K562 (cell line): ENCODE measurements around the gene CFAP251. TPM values are rescaled to one million over a fixed set of nuclear protein-coding genes. Genes with fewer than 3 reads are reported as not detected.

Experiments used
- ATAC-seq: fragments of 200-7000 bp; cut with Tn5 transposase; 3 replicates; pipeline ENCODE4 v1.9.1; 2020; ENCODE audit warnings: moderate library complexity
- BruUV-seq: library from RNA; stranded (reverse); fragments of 400-500 nt; replicated peaks from 2 replicates; lab custom pipeline; 2021; lab: Mats Ljungman, UMichigan
- CTCF ChIA-PET: fragments of 300-600 bp; formaldehyde crosslinking; extraction: SDS; loops from one replicate; lab custom pipeline; 2021; ENCODE audit warnings: low intra/inter-chr PET ratio; lab: Yijun Ruan, JAX
- POLR2A ChIA-PET: fragments of 300-600, 350-650 bp; sonication (Branson Sonifier 250); formaldehyde crosslinking; extraction: SDS; loops from one replicate; lab custom pipeline; 2021; ENCODE audit warnings: antibody characterized with exemption, inconsistent platforms; lab: Yijun Ruan, JAX
- DNase-seq, 4 experiments: peaks; one replicate each; pipeline versions ENCODE4 v3.0.0 to v3.0.0-alpha.2; 2011 to 2018; ENCODE audit warnings: low spot score in 3 of 4, mixed read lengths in 3 of 4; ENCODE audit errors: extremely low read depth in 1 of 4
- FAIRE-seq: peaks from 2 replicates; lab custom pipeline; 2011; peaks lifted over from hg19 to GRCh38; lab: Jason Lieb, UNC
- H2AFZ ChIP-seq: 2 replicates; pipeline ENCODE4 v1.6.0; 2011; ENCODE audit warnings: low read depth, low read length, control low read depth, inconsistent platforms
- H3K27ac ChIP-seq: fragments of 200-600 bp; 3 replicates; pipeline ENCODE4 v1.8.0; 2011; ENCODE audit warnings: low read depth, mild to moderate bottlenecking, control low read depth, inconsistent platforms, low read length, moderate library complexity, mixed read lengths; ENCODE audit errors: extremely low read depth
- H3K27me3 ChIP-seq, 2 experiments: fragments of 300-600 bp in 1 of 2; 2 replicates in 1 of 2; 3 replicates in 1 of 2; pipeline versions ENCODE4 v1.6.0 to v1.8.0; 2011; ENCODE audit warnings: inconsistent platforms in 2 of 2, low read length in 2 of 2, mild to moderate bottlenecking in 1 of 2, mixed read lengths in 1 of 2, moderate library complexity in 1 of 2; ENCODE audit not compliant: control insufficient read depth in 2 of 2, insufficient read depth in 2 of 2
- H3K36me3 ChIP-seq: fragments of 300-600 bp; 3 replicates; pipeline ENCODE4 v1.8.0; 2011; ENCODE audit warnings: mild to moderate bottlenecking, low read length, inconsistent platforms; ENCODE audit not compliant: control insufficient read depth, insufficient read depth
- H3K4me1 ChIP-seq, 2 experiments: fragments of 200-600 bp in 1 of 2; replicated peaks in 1 of 2; 2 replicates in 1 of 2; 3 replicates in 1 of 2; pipeline versions ENCODE4 v1.5.1 to v1.8.0; 2011; ENCODE audit warnings: inconsistent platforms in 2 of 2, low read length in 2 of 2, mild to moderate bottlenecking in 1 of 2, mixed read lengths in 1 of 2, moderate library complexity in 1 of 2; ENCODE audit not compliant: control insufficient read depth in 2 of 2, insufficient read depth in 2 of 2
- H3K4me2 ChIP-seq: 2 replicates; pipeline ENCODE4 v1.6.1; 2011; ENCODE audit warnings: low read length, control low read depth, inconsistent platforms, mixed read lengths; ENCODE audit not compliant: insufficient read depth
- H3K4me3 ChIP-seq: fragments of 200-600 bp; sonication (generic), shearing (Covaris generic); 2 replicates; pipeline ENCODE4 v1.5.1; 2016; ENCODE audit warnings: control low read depth, inconsistent platforms
- H3K79me2 ChIP-seq: fragments of 200-600 bp; 3 replicates; pipeline ENCODE4 v1.8.0; 2011; ENCODE audit warnings: low read length, inconsistent platforms; ENCODE audit not compliant: control insufficient read depth, insufficient read depth
- H3K9ac ChIP-seq, 2 experiments: 2 replicates each; pipeline versions ENCODE4 v1.6.0 to v1.6.1; 2011; ENCODE audit warnings: low read depth in 2 of 2, low read length in 2 of 2, control low read depth in 1 of 2, inconsistent platforms in 1 of 2, mild to moderate bottlenecking in 1 of 2, mixed read lengths in 1 of 2; ENCODE audit not compliant: insufficient read depth in 1 of 2
- H3K9me1 ChIP-seq: one replicate; pipeline ENCODE4 v1.6.0; 2011; ENCODE audit warnings: inconsistent platforms, mild to moderate bottlenecking, low read length, moderate library complexity; ENCODE audit not compliant: control insufficient read depth, insufficient read depth
- H3K9me3 ChIP-seq: replicated peaks from 2 replicates; pipeline ENCODE4 v1.5.1; 2011; ENCODE audit warnings: low read depth, low read length, inconsistent platforms; ENCODE audit not compliant: control insufficient read depth, insufficient read depth
- H4K20me1 ChIP-seq: replicated peaks from 2 replicates; pipeline ENCODE4 v1.6.1; 2011; ENCODE audit warnings: low read length, inconsistent platforms, mixed read lengths; ENCODE audit not compliant: control insufficient read depth, insufficient read depth
- EGR1 ChIP-seq: fragments of 450-650 bp; conservative IDR thresholded peaks from 2 replicates; pipeline ENCODE4 v1.6.1; 2017; ENCODE audit warnings: mild to moderate bottlenecking
- KDM5B ChIP-seq: fragments of 200-600 bp; sonication (generic); IDR thresholded peaks from 2 replicates; pipeline ENCODE4 v1.6.1; 2012; ENCODE audit warnings: low read depth, mild to moderate bottlenecking, moderate library complexity, low read length, control low read depth, inconsistent platforms; ENCODE audit not compliant: insufficient replicate concordance
- NFE2 ChIP-seq: IDR thresholded peaks from 2 replicates; pipeline ENCODE4 v1.6.1; 2014; ENCODE audit warnings: antibody characterized with exemption, low read depth
- PHF8 ChIP-seq: fragments of 200-600 bp; sonication (generic); IDR thresholded peaks from 2 replicates; pipeline ENCODE4 v1.6.1; 2012; ENCODE audit warnings: mixed run types, mild to moderate bottlenecking, inconsistent platforms, low read length, moderate library complexity, borderline replicate concordance
- WGBS: fragments of 100-300 bp; shearing (Covaris generic); methylation state at CpG from one replicate; pipeline ENCODE4 v1.1.6; 2016; ENCODE audit warnings: low coverage, mixed read lengths; ENCODE audit not compliant: insufficient coverage; ENCODE audit errors: missing lambda C conversion rate; 5-methylcytosine and 5-hydroxymethylcytosine counted together
- in situ Hi-C: fragments of 300-500 bp; cut with MboI; formaldehyde crosslinking; loops from 4 replicates; pipeline ENCODE4 v1.15.0; 2018; ENCODE audit warnings: inconsistent platforms, mixed read lengths
- intact Hi-C: fragments of 100-400 bp; cut with micrococcal nuclease; formaldehyde crosslinking; loops from 2 replicates; pipeline ENCODE4 v1.14.2; 2022
- polyA plus RNA-seq, 8 experiments: library from polyadenylated mRNA; depleted of rRNA in 4 of 8; stranded (reverse) in 5 of 8; unstranded in 3 of 8; fragments of >200 nt; fragmentation: Nextera tagmentation in 2 of 8; fragmentation: Illumina TruSeq in 1 of 8; extraction: Ambion mirVana in 2 of 8; extraction: Trizol in 1 of 8; gene quantifications; 2 replicates each; pipeline versions ENCODE4 v1.2.1 to v1.2.3, GENCODE V29; 2011 to 2014; ENCODE audit warnings: inconsistent platforms in 1 of 8, missing spikeins in 1 of 8
- total RNA-seq, 7 experiments: library from RNA; depleted of rRNA in 6 of 7; stranded (reverse); fragments of >200 nt in 6 of 7; fragmentation: Illumina TruSeq in 2 of 7; extraction: Trizol in 2 of 7; gene quantifications; 2 replicates each; pipeline versions ENCODE4 v1.2.1 to v1.2.3, GENCODE V29; 2011 to 2021; ENCODE audit warnings: low replicate concordance in 1 of 7

Gene CFAP251
- total and polyA plus RNA-seq, 9 of the 15 experiments (the other 6 are each of a cell fraction or from before 2014, with no cell fraction given): 16.6 to 31.0 (median 19.1) TPM

GRCh38 chr12:122028905-122029560 is 110.6 kb downstream of the CFAP251 start:
- CTCF ChIA-PET: no interaction called here
- ATAC-seq (no peak), DNase-seq (no peak), FAIRE-seq (no peak)
- no peaks in the 10 kb centered on the region for H3K27me3 ChIP-seq
- H3K9me3 ChIP-seq: no peaks in the 10 kb centered on the region
- no peak overlapping the region for H2AFZ ChIP-seq
- peaks cover 78% of the 10 kb centered on the region for H3K79me2 ChIP-seq
- no peak for TF ChIP-seq NFE2
- TF ChIP-seq PHF8: no peak
- BruUV-seq: no TSS peak
- POLR2A ChIA-PET: interaction anchor here (0.6 kb wide), 1 partner anchor 77 kb away, joined by 3 read pairs; no protein-coding TSS in a partner anchor
- peaks cover 9% of the 10 kb centered on the region; the same call in 1 of the 2 replicates for H4K20me1 ChIP-seq
- H3K4me3 ChIP-seq: no peak overlapping the region
- intact Hi-C loops: no loop called here
- peak overlapping the region in 1 of 2 experiments; percentile 53; a peak in 2 of 4 replicates for H3K9ac ChIP-seq
- H3K27ac ChIP-seq: no peak overlapping the region
- peaks cover 8% of the 10 kb centered on the region for H3K9me1 ChIP-seq
- in situ Hi-C loops: no loop called here
- 85% methylated on average over 21 of the region's 23 CpGs for WGBS
- H3K36me3 ChIP-seq: peaks cover 12% of the 10 kb centered on the region; the same call in 1 of the 3 replicates
- no peak overlapping the region for H3K4me2 ChIP-seq
- H3K4me1 ChIP-seq: peaks cover 6 to 43% of the 10 kb centered on the region in 2 experiments

DNA sequence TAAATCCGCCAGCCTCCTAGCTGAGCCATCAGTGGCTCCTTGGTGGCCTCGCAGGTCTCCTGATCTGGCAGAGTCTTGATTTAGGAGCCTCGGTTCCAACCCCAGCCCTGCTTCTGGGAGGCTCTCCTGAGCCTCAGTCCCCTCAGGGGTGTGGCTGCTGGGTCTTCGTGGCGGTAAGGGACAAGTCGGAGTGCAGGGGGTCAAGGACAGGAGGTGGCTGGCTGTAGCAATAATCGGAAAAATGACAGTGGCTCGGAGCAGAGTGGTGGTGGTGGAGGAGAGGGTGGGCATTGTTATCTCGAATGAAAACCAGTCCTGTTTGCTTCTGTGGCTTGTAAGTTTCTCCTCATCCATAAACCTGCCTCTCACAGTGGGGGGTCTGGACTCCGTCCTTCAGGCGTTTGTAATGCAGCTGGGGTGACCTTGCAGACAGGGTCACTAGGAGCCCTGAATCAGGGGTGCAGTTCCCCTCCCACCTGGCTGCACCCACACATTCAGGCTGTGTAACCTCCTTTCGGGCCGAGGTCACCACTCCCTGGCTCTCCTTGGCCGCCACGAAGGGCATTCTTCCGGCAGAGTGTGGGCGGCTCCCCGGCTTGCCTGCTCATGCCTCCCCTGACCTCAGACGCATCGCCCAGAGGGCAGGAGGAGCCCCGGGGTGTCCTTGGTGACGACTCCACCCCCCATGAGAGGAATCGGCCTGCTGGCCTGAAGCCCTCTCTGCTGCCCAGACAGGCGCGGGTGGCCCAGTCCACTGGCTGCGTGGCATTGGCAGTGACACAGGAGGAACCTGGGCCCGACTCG is 111.4 kb downstream of the CFAP251 start:
- peaks cover 15% of the 10 kb centered on the region; the same call in 1 of the 3 replicates for H3K36me3 ChIP-seq
- H3K27me3 ChIP-seq: no peaks in the 10 kb centered on the region
- H3K27ac ChIP-seq: no peak overlapping the region
- ATAC-seq (no peak), DNase-seq (peak in 2 of 4 experiments; percentile 29 to 35), FAIRE-seq (no peak)
- WGBS: 72% methylated on average over 28 of the region's 28 CpGs
- no peak overlapping the region for H2AFZ ChIP-seq
- peaks cover 70% of the 10 kb centered on the region for H3K79me2 ChIP-seq
- H3K9me1 ChIP-seq: peaks cover 8% of the 10 kb centered on the region
- in situ Hi-C loops: no loop called here
- H3K4me2 ChIP-seq: no peak overlapping the region
- peaks cover 9% of the 10 kb centered on the region; the same call in 1 of the 2 replicates for H4K20me1 ChIP-seq
- H3K9ac ChIP-seq: peak overlapping the region in 1 of 2 experiments; percentile 58; a peak in 2 of 4 replicates
- peaks cover 0 to 37% of the 10 kb centered on the region in 2 experiments; a peak in 4 of 5 replicates for H3K4me1 ChIP-seq
- BruUV-seq: no TSS peak
- CTCF ChIA-PET: no interaction called here
- POLR2A ChIA-PET: no interaction called here
- no peak overlapping the region for H3K4me3 ChIP-seq
- intact Hi-C loops: no loop called here
- no peaks in the 10 kb centered on the region for H3K9me3 ChIP-seq
- TF ChIP-seq EGR1: 0 out of 2 replicates have a peak, but pooled peaks have one; percentile 18
- no peak for TF ChIP-seq KDM5B
